RWPE2 (cell line): ENCODE measurements around the gene SPON1.
"Not testable (repeated sequence)": the region's sequence is repeated elsewhere in the genome, so short reads cannot be mapped to it uniquely, and the experiment has no call there.

ENCODE experiments used
- ATAC-seq: fragments of 200-7000 bp; cut with Tn5 transposase; 3 replicates; pipeline ENCODE4 v1.9.1; 2021; ENCODE audit warnings: low read depth
- DNase-seq: peaks from one replicate; pipeline ENCODE4 v3.0.0-alpha.2; 2020; ENCODE audit warnings: low spot score
- H3K27ac ChIP-seq: fragments of 450-650 bp; 2 replicates; pipeline ENCODE4 v1.5.1; 2017; ENCODE audit warnings: mild to moderate bottlenecking; ENCODE audit not compliant: poor library complexity, severe bottlenecking
- H3K27me3 ChIP-seq: fragments of 250-450 bp; sonication (Bioruptor Pico); 2 replicates; pipeline ENCODE4 v1.5.1; 2021; ENCODE audit warnings: mild to moderate bottlenecking, moderate library complexity; ENCODE audit not compliant: insufficient read depth, poor library complexity, severe bottlenecking
- H3K36me3 ChIP-seq: fragments of 250-450 bp; sonication (Bioruptor Pico); 2 replicates; pipeline ENCODE4 v1.5.1; 2020; ENCODE audit warnings: low read depth, mild to moderate bottlenecking, moderate library complexity
- H3K4me1 ChIP-seq: fragments of 250-450 bp; sonication (Bioruptor Pico); 2 replicates; pipeline ENCODE4 v1.5.1; 2021; ENCODE audit warnings: mild to moderate bottlenecking, moderate library complexity; ENCODE audit not compliant: insufficient read depth, poor library complexity, severe bottlenecking
- H3K4me3 ChIP-seq: fragments of 250-450 bp; sonication (Bioruptor Pico); 2 replicates; pipeline ENCODE4 v1.5.1; 2021; ENCODE audit warnings: mild to moderate bottlenecking, moderate library complexity; ENCODE audit not compliant: severe bottlenecking
- H3K9me3 ChIP-seq: fragments of 250-450 bp; sonication (Bioruptor Pico); 2 replicates; pipeline ENCODE4 v1.5.1; 2021; ENCODE audit warnings: mild to moderate bottlenecking, moderate library complexity; ENCODE audit not compliant: severe bottlenecking
- TF ChIP-seq, protein P1 (sequence below): fragments of 450-650 bp; IDR thresholded peaks from one replicate; pipeline ENCODE4 v1.5.1; 2017; ENCODE audit warnings: mild to moderate bottlenecking, moderate library complexity; ENCODE audit not compliant: poor library complexity, severe bottlenecking

Gene SPON1

DNA sequence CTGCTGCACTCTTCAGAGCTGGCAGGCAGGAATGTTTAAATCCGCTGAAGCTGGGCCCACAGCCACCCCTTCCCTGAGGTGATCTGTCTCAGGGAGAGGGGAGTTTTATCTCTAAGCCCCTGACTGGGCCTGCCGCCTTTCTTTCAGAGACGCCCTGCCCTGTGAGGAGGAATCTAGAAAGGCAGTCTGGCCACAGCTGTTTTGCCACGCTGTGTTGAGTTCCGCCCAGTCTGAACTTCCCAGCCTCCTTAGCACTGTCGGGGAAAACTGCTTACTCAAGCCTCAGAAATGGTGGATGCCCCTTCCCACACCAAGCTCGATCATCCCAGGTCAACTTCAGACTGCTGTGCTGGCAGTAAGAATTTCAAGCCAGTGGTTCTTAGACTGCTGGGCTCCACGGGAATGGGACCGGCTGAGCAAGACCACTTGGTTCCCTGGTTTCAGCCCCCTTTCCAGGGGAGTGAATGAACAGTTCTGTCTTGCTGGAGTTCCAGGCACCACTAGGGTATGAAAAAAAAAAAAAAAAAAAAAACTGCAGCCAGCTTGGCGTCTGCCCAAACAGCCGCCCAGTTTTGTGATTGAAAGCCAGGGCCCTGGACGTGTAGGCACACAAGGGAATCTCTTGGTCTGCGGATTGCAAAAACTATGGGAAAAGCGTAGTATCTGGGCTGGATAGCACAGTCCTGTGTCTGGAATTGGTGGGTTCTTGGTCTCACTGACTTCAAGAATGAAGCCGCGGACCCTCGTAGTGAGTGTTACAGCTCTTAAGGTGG, 127.4 kb downstream of the SPON1 start:
- H3K36me3 ChIP-seq = no peaks in the 10 kb centered on the region
- no peaks in the 10 kb centered on the region for H3K4me1 ChIP-seq
- no peak for ATAC-seq
- H3K9me3 ChIP-seq = no peaks in the 10 kb centered on the region
- no peak for DNase-seq
- H3K27me3 ChIP-seq = peaks cover 27% of the 10 kb centered on the region
- no peak overlapping the region for H3K27ac ChIP-seq
- no peak overlapping the region for H3K4me3 ChIP-seq
- TF ChIP-seq, protein P1, sequence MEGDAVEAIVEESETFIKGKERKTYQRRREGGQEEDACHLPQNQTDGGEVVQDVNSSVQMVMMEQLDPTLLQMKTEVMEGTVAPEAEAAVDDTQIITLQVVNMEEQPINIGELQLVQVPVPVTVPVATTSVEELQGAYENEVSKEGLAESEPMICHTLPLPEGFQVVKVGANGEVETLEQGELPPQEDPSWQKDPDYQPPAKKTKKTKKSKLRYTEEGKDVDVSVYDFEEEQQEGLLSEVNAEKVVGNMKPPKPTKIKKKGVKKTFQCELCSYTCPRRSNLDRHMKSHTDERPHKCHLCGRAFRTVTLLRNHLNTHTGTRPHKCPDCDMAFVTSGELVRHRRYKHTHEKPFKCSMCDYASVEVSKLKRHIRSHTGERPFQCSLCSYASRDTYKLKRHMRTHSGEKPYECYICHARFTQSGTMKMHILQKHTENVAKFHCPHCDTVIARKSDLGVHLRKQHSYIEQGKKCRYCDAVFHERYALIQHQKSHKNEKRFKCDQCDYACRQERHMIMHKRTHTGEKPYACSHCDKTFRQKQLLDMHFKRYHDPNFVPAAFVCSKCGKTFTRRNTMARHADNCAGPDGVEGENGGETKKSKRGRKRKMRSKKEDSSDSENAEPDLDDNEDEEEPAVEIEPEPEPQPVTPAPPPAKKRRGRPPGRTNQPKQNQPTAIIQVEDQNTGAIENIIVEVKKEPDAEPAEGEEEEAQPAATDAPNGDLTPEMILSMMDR = no peak

GRCh38 chr11:14090631-14091030, 128.1 kb downstream of the SPON1 start:
- not testable (repeated sequence) for H3K9me3 ChIP-seq, H3K27ac ChIP-seq, H3K4me1 ChIP-seq, H3K36me3 ChIP-seq, DNase-seq, ATAC-seq, H3K4me3 ChIP-seq
- peaks cover 27% of the 10 kb centered on the region for H3K27me3 ChIP-seq

GRCh38 chr11:14093065-14093464, 130.5 kb downstream of the SPON1 start:
- ATAC-seq (no peak), DNase-seq (no peak)
- Histone ChIP-seq H3K4me3 (no peak overlapping the region), H3K36me3 (no peaks in the 10 kb centered on the region), H3K4me1 (no peaks in the 10 kb centered on the region), H3K9me3 (no peaks in the 10 kb centered on the region), H3K27me3 (peaks cover 15% of the 10 kb centered on the region), H3K27ac (no peak overlapping the region)
- TF ChIP-seq, protein P1 = no peak

- no peaks in the 10 kb centered on the region for H3K4me1 ChIP-seq
- H3K27me3 ChIP-seq = peaks cover 3% of the 10 kb centered on the region
- ATAC-seq = no peak
- H3K27ac ChIP-seq = no peak overlapping the region
- no peaks in the 10 kb centered on the region for H3K9me3 ChIP-seq
- DNase-seq = no peak
- H3K4me3 ChIP-seq = no peak overlapping the region
- no peaks in the 10 kb centered on the region for H3K36me3 ChIP-seq
- TF ChIP-seq, protein P1 = no peak
Observed at GRCh38 chr11:14094481-14095037, 132.0 kb downstream of the SPON1 start.

- DNase-seq = no peak
- no peak overlapping the region for H3K27ac ChIP-seq
- no peaks in the 10 kb centered on the region for H3K36me3 ChIP-seq
- no peak overlapping the region for H3K4me3 ChIP-seq
- TF ChIP-seq, protein P1 = no peak
- no peaks in the 10 kb centered on the region for H3K9me3 ChIP-seq
- no peak for ATAC-seq
- H3K4me1 ChIP-seq = no peaks in the 10 kb centered on the region
- no peaks in the 10 kb centered on the region for H3K27me3 ChIP-seq
Observed at GRCh38 chr11:14095882-14096281, 133.4 kb downstream of the SPON1 start.
